ENCODE data around the gene CARTPT.

DNA sequence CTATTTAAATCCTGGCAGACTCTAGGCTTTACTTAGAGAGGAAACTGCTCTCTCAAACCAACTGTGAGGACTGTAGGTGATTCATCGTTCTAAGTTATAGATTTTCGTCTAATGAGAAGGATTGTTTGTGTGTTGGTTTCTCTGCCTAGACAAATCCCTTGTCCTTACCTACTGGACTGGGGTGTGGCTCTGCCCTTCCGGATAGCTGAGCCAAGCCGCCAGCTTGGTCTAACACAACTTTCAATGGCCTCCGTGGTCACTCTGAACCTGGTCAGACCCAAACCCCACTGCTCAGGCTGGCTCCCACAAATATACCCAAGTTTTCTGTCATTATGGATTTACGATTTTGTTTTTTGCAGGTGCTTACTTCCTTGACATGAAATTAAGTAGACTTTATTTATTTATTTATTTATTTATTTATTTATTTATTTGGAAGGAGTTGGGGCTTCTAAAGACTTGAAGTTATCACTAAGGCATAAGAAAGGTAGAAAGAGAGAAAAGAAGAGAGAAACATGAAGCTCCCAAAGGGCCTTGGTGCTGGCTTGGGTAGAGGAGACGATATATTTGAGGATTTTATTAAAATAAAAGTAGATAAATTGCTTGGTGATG, 19.0 kb downstream of the CARTPT start:
- TF ChIP-seq, protein P1, sequence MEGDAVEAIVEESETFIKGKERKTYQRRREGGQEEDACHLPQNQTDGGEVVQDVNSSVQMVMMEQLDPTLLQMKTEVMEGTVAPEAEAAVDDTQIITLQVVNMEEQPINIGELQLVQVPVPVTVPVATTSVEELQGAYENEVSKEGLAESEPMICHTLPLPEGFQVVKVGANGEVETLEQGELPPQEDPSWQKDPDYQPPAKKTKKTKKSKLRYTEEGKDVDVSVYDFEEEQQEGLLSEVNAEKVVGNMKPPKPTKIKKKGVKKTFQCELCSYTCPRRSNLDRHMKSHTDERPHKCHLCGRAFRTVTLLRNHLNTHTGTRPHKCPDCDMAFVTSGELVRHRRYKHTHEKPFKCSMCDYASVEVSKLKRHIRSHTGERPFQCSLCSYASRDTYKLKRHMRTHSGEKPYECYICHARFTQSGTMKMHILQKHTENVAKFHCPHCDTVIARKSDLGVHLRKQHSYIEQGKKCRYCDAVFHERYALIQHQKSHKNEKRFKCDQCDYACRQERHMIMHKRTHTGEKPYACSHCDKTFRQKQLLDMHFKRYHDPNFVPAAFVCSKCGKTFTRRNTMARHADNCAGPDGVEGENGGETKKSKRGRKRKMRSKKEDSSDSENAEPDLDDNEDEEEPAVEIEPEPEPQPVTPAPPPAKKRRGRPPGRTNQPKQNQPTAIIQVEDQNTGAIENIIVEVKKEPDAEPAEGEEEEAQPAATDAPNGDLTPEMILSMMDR (IDR thresholded peaks at IDR 0.05), result no peak
- no peak for TF ChIP-seq POLR2A (IDR thresholded peaks at IDR 0.05)

Data from lower leg skin (tissue), 3 donors.